ENCODE data around the gene NOLC1. TPM values are rescaled to one million over a fixed set of nuclear protein-coding genes. Genes with fewer than 3 reads are reported as not detected.

NOLC1 gene
- total and polyA plus RNA-seq, 2 of the 13 experiments (the other 11 are each of a cell fraction or from before 2014, with no cell fraction given) = 50.6 to 81.0 TPM

DNA sequence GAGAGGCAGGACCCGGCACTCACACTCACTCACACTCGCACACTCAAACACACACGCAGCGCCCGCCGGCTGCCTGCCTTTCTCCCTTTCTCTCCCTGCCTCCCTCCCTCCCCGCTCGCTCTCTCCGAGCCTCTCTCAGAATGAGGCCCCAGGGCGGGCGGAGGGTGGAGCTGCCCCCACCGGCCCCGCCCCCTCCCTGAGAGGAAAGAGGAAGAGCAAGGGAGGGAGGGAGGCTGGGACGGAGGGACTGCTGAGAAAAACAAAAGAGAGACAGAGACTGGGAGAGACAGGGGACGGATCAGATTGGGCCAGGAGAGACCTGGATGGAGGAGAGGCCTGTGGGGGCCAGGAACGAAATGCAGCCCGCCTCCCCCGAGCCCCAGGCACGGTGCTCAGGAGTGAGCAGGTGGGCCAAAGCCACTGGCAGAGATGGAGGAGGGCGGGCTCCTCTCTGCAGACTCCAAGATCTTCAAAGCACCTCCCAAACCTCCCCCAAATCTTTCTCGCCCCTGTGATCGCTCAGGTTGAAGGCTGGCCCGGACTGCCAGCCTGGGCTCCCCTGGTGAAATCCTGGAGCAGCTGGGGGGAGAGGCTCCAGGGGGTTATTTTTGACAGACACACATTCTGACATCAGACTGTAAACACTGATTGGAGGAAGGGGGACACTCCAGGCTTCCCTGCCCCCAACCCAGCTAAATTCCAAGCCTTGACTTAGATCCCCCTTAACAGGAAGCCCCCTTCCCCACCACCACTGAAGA, 37.1 kb upstream of the NOLC1 start (continued):
- TF ChIP-seq ELF3 (CRISPR knock-in tag; IDR thresholded peaks at IDR 0.05) (peak; percentile 43; the same call in 1 of the 2 replicates), ZNF569 (CRISPR knock-in tag; IDR thresholded peaks at IDR 0.05; ENCODE audit: borderline replicate concordance) (no peak), ZNF543 (CRISPR knock-in tag; IDR thresholded peaks at IDR 0.05) (no peak), ZNF746 (CRISPR knock-in tag; IDR thresholded peaks at IDR 0.05) (peak; percentile 75; the same call in 1 of the 2 replicates), NONO (IDR thresholded peaks at IDR 0.05) (no peak), NONO (CRISPR knock-in tag; conservative IDR thresholded peaks at IDR 0.05) (0 out of 2 replicates have a peak, but pooled peaks have one; percentile 41), KLF11 (CRISPR knock-in tag; IDR thresholded peaks at IDR 0.05) (no peak), U2AF2 (IDR thresholded peaks at IDR 0.05; ENCODE audit: low read depth, low read length) (no peak), SRF (IDR thresholded peaks at IDR 0.05; ENCODE audit: low read depth, low read length) (no peak), ZNF614 (CRISPR knock-in tag; IDR thresholded peaks at IDR 0.05; ENCODE audit: borderline replicate concordance) (0 out of 2 replicates have a peak, but pooled peaks have one; percentile 44), SAP130 (CRISPR knock-in tag; IDR thresholded peaks at IDR 0.05; ENCODE audit: low read depth) (peak; percentile 85), KDM1A (CRISPR knock-in tag; IDR thresholded peaks at IDR 0.05) (peak; percentile 24; the same call in 1 of the 2 replicates)
- TF ChIP-seq, protein P1, sequence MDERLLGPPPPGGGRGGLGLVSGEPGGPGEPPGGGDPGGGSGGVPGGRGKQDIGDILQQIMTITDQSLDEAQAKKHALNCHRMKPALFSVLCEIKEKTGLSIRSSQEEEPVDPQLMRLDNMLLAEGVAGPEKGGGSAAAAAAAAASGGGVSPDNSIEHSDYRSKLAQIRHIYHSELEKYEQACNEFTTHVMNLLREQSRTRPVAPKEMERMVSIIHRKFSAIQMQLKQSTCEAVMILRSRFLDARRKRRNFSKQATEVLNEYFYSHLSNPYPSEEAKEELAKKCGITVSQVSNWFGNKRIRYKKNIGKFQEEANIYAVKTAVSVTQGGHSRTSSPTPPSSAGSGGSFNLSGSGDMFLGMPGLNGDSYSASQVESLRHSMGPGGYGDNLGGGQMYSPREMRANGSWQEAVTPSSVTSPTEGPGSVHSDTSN (CRISPR knock-in tag; IDR thresholded peaks at IDR 0.05) = no peak
- TF ChIP-seq, protein P2, sequence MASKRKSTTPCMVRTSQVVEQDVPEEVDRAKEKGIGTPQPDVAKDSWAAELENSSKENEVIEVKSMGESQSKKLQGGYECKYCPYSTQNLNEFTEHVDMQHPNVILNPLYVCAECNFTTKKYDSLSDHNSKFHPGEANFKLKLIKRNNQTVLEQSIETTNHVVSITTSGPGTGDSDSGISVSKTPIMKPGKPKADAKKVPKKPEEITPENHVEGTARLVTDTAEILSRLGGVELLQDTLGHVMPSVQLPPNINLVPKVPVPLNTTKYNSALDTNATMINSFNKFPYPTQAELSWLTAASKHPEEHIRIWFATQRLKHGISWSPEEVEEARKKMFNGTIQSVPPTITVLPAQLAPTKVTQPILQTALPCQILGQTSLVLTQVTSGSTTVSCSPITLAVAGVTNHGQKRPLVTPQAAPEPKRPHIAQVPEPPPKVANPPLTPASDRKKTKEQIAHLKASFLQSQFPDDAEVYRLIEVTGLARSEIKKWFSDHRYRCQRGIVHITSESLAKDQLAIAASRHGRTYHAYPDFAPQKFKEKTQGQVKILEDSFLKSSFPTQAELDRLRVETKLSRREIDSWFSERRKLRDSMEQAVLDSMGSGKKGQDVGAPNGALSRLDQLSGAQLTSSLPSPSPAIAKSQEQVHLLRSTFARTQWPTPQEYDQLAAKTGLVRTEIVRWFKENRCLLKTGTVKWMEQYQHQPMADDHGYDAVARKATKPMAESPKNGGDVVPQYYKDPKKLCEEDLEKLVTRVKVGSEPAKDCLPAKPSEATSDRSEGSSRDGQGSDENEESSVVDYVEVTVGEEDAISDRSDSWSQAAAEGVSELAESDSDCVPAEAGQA (IDR thresholded peaks at IDR 0.05; ENCODE audit: low read depth) = no peak
- TF ChIP-seq, protein P2 (CRISPR knock-in tag; IDR thresholded peaks at IDR 0.05; ENCODE audit: borderline replicate concordance) = no peak
- TF ChIP-seq, protein P3, sequence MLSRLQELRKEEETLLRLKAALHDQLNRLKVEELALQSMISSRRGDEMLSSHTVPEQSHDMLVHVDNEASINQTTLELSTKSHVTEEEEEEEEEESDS (CRISPR knock-in tag; IDR thresholded peaks at IDR 0.05; ENCODE audit: borderline replicate concordance) = no peak
- TF ChIP-seq, protein P4, sequence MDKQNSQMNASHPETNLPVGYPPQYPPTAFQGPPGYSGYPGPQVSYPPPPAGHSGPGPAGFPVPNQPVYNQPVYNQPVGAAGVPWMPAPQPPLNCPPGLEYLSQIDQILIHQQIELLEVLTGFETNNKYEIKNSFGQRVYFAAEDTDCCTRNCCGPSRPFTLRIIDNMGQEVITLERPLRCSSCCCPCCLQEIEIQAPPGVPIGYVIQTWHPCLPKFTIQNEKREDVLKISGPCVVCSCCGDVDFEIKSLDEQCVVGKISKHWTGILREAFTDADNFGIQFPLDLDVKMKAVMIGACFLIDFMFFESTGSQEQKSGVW (CRISPR knock-in tag; IDR thresholded peaks at IDR 0.05; ENCODE audit: borderline replicate concordance) = no peak
- TF ChIP-seq, protein P5, sequence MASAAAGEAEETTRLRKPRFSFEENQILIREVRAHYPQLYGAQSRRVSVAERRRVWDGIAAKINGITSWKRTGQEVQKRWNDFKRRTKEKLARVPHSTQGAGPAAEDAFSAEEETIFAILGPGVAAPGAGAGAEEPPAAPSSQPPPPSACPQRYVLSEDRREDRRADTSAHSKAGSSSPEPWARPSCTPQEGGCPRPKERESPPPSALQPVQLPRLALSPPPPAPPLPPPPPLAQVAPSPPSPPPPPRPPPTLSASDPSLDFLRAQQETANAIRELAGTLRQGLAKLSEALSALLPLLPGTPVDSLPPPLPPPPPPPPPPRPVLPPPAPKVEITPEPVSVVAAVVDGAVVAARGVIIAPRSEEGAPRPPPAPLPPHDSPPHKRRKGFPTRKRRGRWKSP (CRISPR knock-in tag; IDR thresholded peaks at IDR 0.05) = no peak
- TF ChIP-seq, protein P6, sequence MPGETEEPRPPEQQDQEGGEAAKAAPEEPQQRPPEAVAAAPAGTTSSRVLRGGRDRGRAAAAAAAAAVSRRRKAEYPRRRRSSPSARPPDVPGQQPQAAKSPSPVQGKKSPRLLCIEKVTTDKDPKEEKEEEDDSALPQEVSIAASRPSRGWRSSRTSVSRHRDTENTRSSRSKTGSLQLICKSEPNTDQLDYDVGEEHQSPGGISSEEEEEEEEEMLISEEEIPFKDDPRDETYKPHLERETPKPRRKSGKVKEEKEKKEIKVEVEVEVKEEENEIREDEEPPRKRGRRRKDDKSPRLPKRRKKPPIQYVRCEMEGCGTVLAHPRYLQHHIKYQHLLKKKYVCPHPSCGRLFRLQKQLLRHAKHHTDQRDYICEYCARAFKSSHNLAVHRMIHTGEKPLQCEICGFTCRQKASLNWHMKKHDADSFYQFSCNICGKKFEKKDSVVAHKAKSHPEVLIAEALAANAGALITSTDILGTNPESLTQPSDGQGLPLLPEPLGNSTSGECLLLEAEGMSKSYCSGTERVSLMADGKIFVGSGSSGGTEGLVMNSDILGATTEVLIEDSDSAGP (CRISPR knock-in tag; IDR thresholded peaks at IDR 0.05; ENCODE audit: borderline replicate concordance) = 0 out of 2 replicates have a peak, but pooled peaks have one; percentile 21

All from HepG2 (cell line).